Measurements from ENCODE around the gene CTTN.
A peak's percentile ranks its signal among the peaks of the same experiment; 100 is the strongest.
"Not testable (repeated sequence)": the region's sequence is repeated elsewhere in the genome, so short reads cannot be mapped to it uniquely, and the experiment has no call there.

Gene CTTN

DNA sequence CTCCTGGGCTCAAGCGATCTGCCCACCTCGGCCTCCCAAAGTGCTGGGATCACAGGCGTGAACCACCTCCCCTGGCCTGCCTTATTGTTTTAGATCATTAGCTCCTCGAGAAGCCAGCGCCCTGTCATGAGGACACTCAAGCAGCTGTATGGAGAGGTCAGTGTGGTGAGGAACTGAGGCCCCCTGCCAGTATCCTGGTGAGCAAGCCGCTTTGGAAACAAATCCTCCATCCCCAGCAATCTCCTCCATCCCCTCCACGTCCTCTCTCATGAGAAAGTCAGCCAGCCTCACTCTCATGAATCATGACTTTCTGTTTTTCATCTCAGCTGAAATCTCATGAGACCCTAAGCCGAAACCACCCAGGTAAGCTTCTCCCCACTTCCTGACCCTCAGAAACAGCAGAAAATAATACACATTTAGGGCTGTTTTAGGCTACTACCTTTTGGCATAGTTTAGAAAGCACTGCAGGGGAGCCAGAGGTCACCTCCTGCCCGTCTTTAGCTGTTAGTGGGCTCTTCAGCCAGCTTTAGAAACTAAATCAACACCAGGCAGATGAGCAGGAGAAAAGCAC lies 56.0 kb downstream of the CTTN start:
- DNase-seq (ENCODE audit: low read depth in 3 of 3) = no peak

DNA sequence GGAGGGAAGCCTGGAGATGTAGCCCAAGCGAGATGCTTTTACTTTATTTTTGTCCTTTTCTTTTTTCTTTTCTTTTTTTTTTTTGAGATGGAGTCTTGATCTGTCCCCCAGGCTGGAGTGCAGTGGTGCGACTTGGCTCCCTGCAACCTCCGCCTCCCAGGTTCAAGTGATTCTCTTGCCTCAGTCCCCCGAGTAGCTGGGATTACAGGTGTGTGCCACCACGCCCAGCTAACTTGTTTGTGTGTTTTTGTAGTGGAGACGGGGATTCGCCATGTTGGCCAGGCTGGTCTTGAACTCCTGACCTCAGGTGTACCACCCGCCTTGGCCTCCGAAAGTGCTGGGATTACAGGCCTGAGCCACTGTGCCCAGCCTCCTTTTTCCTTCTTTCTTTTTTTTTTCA lies 56.5 kb downstream of the CTTN start:
- DNase-seq (ENCODE audit: low read depth in 3 of 3) = not testable (repeated sequence)

DNA sequence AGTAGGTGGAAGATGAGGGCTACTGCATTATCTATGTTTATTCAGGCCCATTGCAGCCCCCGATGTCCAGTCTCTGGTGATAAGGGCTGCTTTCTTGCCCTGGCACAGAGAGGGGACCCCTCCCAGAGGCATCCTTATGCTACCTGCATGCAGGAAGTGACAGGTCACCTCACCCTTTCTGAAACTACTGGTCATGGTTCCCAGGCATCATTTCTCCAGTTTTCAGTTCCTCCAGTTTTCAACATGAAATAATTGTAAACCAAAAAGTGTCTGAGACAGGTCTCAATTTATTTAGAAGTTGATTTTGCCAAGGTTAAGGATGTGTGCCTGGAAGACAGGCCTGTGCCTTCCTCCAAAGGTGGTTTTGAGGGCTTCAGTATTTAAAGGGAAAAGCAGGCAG lies 57.0 kb downstream of the CTTN start:
- DNase-seq (ENCODE audit: low read depth in 3 of 3) = no peak

DNA sequence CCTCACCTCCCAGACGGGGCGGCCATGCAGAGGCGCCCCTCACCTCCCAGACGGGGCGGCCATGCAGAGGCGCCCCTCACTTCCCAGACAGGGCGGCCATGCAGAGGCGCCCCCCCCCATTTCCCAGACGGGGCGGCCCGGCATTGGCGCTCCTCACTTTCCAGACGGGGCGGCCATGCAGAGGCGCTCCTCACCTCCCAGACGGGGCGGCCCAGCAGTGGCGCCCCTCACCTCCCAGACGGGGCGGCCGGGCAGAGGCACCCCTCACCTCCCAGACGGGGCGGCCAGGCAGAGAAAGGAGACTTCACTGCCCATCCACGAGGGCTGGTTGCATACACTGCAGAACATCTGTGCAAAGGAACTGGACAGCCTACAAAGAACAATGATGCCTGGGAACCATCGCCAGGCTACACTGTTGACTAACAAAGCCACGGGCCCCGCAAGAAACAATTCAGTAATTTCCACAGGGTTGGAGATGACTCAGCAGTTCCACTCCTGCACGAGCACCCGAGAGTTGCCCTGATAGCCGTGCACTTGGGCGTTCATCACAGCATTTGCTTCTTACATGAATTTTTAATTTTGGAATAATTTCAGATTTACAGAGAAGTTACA lies 58.7 kb downstream of the CTTN start:
- no peak for DNase-seq (ENCODE audit: low read depth in 3 of 3)

DNA sequence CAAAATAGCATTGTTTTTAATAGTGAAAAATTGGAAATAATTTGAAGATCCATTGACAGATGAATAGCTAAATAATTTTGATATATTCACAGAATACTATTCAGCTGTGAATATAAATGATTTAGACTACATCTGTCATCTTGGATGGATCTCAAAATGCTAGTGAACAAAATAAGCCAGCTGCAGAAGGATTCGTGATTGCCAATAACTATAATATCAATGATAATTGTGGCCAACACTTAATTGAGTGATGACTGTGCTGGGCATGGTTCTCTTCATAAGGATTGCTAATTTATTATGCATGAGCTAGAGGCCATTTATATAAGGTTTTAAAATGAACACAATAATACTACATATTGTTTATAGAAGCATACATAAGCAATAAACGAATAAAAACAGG lies 60.4 kb downstream of the CTTN start:
- DNase-seq (ENCODE audit: low read depth in 3 of 3) = no peak

DNA sequence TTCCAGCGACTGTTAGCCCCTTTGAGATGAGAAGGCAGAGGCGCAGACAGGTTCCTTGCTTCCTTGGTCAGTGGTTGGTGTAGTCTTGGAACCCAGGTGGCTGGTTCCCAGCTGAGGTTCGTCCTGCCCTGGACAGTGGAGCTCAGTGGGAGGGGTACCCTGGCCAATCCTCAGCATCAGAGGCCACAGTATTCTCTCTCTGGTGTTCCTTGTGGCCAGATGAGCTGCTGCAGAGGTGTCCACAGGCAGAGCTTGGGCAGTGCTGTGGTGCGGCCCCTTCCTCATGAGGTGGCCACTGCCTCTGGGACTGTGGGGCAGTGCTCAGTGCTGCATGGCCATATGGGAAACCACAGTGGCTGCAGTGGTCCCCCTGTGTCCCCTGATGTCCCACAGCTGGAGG lies 61.8 kb downstream of the CTTN start:
- no peak for DNase-seq (ENCODE audit: low read depth in 3 of 3)

DNA sequence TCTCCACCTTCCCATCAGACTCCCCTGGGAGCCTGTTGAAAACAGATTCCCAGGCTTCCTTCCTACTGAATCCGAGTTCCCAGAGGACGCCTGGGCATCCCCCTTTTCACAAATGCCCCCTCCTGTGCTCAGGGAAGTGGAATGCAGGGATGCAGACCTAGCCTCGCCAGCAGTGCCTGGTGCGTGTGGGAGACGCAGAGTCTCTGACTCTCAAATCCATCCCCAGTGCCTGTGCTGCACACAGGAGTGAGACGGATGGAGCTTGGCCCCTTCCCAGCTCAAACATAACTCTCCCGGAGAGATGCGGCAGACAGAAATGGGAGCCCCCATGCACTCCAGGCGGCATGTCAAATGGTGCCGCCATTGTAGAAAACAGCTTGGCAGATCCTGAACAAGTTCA lies 62.6 kb downstream of the CTTN start:
- no peak for DNase-seq (ENCODE audit: low read depth in 3 of 3)

DNA sequence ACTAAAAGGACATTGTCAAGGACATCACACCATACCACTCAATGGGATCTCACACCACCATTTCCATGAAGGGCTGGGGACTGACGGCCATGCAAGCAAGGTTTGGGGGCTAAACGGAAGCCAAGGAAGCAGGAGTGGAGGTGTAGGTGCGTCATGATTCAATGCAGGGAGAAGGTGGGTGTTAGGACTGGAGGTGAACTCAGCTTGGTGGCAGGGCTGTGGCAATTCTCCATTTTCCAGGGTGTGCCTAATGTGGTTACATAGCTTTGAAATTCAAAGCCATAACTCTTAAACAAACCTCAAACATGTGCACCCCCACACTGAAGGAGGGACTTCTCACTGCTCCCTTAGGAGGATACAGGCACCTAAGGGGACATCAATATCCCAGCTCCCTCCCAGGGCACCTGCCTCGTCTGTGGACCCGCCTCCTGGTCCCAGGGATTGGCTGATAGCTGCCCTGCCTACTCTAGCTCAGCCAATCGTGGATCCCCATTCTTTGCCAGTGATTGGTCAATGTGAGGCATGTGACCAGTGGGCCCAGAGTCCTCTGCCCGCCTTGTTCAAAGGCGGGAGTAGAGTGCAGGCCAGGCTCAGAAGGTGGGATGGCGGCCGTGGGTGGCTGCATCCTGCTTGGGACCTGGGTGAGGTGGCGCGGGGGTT lies 64.6 kb downstream of the CTTN start:
- DNase-seq (ENCODE audit: low read depth in 3 of 3) = no peak

DNA sequence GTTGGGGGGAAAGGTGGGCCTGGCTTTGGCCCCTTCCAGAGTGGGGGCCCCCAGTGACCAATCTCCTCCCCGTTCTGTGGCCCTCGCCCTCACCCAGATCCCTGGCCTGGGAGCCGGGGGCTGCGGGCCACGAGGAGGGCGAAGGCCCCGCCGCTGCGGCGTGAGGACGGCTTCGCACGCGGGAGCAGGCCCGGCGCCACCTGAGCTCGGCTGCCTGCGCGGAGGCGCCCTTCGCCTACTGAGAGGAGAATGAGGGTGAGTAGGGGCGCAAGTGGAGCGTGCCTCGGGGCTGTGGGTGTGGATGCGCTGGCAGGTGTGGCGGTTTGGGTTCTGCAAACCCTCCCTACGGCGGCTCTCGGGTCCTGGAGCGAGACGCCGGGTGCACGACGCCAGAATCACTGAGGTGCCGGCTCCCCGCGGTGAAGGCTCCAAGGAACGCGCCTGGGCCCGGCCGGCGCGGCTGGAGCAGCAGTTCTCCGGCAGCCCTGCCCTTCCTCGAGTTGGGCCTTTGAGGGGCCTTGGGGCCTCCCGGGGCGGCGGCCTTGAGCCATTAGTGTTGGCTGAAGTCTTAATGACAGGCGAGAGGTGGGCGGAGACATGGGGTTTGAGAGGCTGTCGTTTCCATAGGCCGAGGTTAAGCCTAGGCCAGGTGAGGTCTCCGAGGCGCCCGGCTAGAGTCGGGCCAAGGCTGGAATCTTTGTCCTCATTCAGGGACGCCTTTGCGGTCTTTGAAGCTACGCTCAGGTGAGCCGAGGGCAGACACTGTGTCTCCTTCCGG lies 65.3 kb downstream of the CTTN start:
- DNase-seq (ENCODE audit: low read depth in 3 of 3) = no peak

DNA sequence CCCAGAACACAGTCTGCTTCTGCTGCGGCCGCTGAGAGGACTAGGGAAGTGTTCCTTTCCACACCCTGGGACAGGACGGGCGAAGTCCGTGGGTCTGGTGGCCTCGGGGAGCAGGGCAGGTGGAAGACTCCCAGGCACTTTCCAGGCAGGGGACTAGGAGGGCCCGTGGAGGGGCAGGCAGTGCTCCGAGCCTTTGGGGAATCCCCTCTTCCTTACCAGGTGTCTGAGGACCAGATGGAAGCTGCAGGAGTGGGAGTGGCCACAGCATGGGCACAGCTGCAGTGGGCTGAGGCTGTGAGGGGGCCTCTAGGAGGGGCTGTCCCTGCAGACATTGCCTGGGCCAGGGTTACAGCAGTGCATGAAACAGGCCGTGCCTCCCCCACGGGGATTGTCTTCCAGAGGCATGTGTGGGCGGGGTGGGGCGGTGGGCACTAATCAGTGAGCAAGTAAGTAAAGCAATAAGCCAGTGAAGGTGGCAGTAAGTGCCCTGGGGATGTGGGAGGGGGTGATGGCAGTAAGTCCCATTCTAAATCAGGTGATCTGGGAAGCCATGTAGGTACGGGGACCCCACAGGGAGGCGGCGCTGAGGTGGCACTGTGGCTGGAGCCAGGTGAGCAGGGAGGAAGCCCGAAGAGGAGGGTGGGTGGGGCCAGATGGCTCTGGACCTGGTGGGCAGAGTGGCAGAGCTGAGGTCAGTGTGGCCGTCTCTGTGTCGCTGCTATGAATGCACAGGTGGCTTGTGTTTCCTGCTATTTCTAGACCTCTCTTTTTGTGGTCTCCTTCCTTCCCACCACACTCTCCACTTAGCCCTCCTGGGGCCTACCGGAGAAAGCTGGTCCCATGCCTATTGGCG lies 66.4 kb downstream of the CTTN start:
- DNase-seq (ENCODE audit: low read depth in 3 of 3) = no peak

DNA sequence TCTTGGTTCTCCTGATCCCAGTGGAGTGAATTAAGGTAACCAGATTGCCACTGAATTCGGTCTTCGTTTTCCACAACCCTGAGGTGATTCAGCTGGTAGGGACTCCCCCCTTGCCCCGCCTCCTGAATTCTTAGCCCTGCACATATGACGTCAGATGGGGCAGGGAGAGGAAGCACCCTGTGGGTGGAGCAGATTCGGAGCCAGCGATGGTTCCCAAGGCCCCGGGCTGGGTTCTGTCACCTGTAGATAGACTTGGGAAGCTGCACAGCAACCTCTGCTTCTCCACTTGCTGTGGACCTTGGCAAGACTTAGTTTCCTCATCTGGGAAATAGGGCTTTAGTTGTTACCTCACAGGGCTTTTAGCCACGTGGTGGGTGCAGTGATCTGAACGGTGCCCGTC lies 67.8 kb downstream of the CTTN start:
- no peak for DNase-seq (ENCODE audit: low read depth in 3 of 3)

DNA sequence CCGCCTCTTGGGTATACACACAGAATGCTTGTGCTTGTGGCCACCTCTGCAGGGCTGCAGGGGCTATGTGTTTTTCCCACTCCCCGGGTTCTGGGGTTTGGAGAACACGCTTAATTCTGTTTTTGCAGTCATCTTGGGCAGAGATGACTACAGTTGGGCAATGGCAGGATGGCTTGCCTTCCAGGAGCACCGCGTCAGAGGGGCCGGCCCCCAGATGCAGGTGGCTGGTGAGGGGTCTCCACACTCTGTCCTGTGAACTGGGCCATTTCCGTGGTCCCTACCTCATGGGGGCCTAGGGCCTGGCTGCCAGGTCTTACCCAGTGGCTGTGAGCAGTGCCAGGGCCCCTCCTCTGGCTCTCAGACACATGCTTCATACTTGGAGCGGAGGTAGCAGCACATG lies 68.3 kb downstream of the CTTN start:
- DNase-seq (ENCODE audit: low read depth in 3 of 3) = no peak

DNA sequence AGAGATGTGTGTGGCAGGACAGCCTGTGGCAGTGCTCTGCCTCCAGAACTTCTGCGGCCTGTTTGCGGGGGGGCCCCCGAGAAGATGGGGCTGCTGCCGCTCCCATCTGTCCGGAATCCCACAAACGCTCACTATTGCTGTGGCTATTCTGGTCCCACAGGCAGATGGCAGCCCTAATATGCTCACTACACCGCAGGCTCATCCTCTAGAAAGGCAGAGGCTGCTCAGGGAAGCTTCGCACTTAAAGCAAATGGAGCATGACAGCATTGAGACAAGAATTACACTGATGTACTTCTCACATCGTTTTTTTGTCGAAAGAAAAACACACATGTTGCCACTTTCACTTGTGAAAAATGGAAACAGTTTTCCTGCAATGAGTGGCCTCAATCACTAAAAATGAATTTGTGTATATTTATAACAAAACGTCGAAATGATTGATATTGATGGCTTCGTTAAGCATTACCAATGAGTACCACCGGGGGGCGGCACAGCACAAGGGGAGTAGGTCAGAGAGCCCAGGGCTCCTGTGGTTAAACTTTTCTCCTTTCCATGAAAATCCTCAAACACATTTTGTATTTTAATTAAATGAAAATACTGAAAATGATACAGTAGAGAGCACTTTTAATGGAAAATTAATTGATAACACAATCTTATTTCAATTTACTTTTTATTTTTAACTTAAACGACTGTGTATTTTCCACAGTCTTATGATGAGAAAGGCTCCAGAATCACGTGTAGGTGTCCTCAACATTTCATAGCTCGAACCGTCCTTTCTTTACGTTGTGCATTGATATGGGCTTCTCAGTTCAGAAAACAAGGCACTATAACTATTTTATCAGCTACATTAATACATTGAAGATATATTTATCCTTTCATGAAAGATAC lies 69.1 kb downstream of the CTTN start:
- DNase-seq (ENCODE audit: low read depth in 3 of 3) = peak in 1 of 3 experiments; percentile 52

DNA sequence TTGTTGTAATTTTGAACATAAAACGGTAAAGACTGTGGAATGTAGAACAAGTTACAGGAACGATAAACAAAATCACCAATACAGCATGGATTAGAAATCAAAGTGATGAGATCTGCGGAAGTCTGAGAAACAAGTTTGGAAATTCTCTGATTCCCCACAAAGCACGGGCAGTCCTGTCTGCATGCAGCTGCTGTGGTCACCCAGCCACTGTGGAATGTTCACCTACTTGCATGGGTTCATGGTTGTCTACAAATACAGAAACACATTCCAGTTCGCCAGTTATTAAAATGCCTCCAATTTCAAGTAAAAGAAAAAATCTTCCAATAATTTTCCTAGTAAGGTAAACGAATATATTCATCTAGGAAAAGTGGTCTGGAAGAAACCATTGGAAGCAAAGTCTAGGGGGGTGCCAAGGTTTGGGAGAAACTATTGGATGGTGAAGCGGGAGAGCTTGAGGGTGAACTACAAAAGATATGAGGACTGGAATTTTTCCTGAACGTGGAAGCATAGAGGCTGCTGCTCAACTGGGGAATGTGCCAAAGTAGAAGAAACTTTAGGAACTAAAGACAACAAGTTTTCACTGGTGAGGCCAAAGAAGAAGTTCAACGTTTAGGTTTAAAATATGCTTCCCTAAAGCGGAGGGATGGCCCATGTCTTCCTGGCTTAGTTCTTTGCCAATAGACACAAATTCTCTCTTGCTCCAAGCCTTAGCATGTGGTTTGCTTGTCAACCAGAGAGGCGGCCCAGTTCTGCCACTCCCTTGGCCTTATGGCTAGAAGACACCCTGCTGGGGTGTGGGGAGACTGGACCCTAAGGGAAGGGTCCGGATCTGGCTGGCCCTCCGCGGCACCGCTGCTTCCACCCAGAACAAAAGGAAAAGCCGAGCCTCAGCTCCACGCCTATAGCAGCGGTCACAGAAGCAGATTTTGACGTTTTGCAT lies 70.2 kb downstream of the CTTN start:
- DNase-seq (ENCODE audit: low read depth in 3 of 3) = no peak

DNA sequence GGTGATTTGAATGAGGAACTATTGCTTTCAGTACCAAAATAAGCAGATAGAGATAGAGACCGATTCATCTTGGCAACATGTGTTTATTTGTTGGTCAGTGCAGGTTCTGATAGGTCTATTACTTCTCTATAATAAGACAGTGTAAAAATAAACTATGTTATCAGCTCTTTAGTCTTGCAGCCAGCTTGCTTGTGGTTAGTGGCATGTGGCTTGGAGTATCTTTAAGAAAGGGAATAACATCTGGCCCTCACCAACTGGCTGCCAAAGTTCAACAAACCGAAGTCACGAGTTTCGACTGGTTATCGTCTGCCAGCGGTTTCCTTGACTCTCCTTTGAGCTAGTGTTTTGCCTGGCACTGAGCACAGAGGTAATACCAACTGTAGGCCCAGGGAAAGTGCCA lies 71.8 kb downstream of the CTTN start:
- DNase-seq (ENCODE audit: low read depth in 3 of 3) = no peak

DNA sequence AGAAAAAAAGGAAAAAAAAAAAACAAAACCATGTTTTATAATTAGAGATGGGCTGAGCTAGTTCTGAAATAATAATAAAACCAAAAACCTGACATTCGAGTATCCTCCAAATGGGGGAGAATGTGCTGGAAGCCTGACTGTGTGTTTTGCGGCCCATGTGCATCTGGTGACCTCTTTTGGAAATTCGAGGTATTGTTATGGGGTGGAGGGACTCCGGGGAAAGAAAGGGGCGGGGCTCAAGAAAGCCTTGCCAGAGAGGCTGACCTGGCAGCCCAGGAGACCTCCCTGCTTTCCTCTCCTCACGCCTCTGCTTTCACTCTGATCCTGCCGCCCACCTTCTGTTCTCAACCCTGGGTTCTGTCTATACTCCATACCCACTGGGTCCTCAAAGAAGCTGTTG lies 72.9 kb downstream of the CTTN start:
- no peak for DNase-seq (ENCODE audit: low read depth in 3 of 3)

DNA sequence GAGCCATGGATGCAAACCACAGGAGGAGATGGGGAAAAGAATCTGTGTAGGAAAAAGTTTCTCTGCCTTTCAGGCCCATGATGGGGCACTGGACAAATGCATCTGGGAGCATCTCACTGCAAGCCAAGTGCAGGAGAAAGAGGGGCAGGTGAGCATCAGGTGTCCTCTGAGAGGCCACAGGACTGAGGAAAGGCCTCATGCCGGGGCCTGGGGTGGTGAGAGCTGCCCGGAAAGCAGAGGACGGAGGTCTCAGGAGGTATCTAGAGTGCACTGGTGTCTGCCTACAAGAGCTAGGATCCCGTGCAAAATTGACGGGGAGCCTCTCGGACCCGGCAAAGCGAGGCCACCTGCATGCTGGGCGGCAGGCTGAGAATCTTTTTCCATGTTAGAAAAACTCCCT lies 73.9 kb downstream of the CTTN start:
- DNase-seq (ENCODE audit: low read depth in 3 of 3) = no peak

DNA sequence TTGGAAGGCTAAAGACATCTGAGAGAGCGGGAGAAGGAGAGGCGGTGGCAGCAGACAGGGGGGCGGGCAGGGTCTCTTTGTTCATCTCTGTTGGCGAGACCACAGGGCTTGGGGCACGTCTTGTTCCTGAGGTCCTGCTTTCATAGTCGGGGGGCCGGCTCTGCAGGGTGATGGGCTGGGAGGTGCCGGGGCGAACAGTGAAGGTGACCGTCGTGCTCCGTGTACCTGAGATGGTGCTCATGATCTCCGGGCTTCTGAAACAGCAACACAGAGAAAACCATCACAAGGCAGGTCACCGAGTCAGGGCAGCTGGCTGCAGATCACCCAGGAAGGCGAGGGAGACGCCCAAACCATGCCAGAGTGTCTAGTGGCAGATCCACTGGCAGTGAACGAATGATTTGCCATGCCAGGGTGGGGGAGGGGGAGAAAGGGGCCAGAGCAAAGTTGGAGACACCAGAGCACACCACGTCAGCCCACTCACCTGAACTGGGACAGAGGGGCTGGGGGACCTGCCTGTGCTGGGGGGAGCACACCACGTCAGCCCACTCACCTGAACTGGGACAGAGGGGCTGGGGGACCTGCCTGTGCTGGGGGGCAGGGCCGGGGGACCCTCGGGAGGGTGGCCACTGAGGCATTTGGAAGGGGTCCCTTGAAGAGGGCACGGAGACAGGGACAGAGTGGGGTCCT lies 75.0 kb downstream of the CTTN start:
- no peak for DNase-seq (ENCODE audit: low read depth in 3 of 3)

Data from stimulated activated CD4-positive, alpha-beta T cell treated with anti-CD3 and anti-CD28 coated beads, TNF-alpha, amount 100 ng/mL, for 24 hours (primary cell).